Esophagus muscularis mucosa (tissue), 4 donors: ENCODE measurements around the gene GNB5. TPM values are rescaled to one million over a fixed set of nuclear protein-coding genes. Genes with fewer than 3 reads are reported as not detected.

Experiments used
- DNase-seq: peaks from one replicate; pipeline ENCODE4 v3.0.0-alpha.2; 2017; ENCODE audit errors: extremely low spot score
- H3K27ac ChIP-seq, 4 donors: fragments of 200-600 bp; sonication (generic); replicated peaks in 1 of 4; 1 replicate in 3 of 4; 2 replicates in 1 of 4; pipeline ENCODE4 v1.5.1; 2016 to 2019; ENCODE audit warnings: mild to moderate bottlenecking in 1 of 4
- H3K27me3 ChIP-seq, 4 donors: fragments of 200-600 bp; sonication (generic); one replicate each; pipeline versions ENCODE4 v1.5.1 to v1.6.0; 2016 to 2019
- H3K36me3 ChIP-seq, 4 donors: fragments of 200-600 bp; sonication (generic); one replicate each; pipeline ENCODE4 v1.5.1; 2016 to 2019
- H3K4me1 ChIP-seq, 4 donors: fragments of 200-600 bp; sonication (generic); one replicate each; pipeline ENCODE4 v1.5.1; 2016 to 2019
- H3K4me3 ChIP-seq, 4 donors: fragments of 200-600 bp; sonication (generic); 1 replicate in 2 of 4; 2 replicates in 2 of 4; pipeline ENCODE4 v1.5.1; 2016 to 2019; ENCODE audit warnings: mild to moderate bottlenecking in 4 of 4, moderate library complexity in 1 of 4
- H3K9me3 ChIP-seq, 4 donors: fragments of 200-600 bp; sonication (generic); 1 replicate in 3 of 4; 2 replicates in 1 of 4; pipeline ENCODE4 v1.5.1; 2016 to 2019
- CTCF ChIP-seq, 3 experiments: fragments of 200-600 bp in 2 of 3; fragments of 450-650 bp in 1 of 3; sonication (generic) in 2 of 3; IDR thresholded peaks; one replicate each; pipeline ENCODE4 v1.5.1; 2017 to 2019; ENCODE audit warnings: antibody characterized with exemption in 3 of 3, mild to moderate bottlenecking in 2 of 3, moderate library complexity in 1 of 3
- EP300 ChIP-seq: sonication (generic); formaldehyde crosslinking; IDR thresholded peaks from one replicate; pipeline ENCODE4 v1.6.1; 2017; ENCODE audit warnings: antibody characterized with exemption
- POLR2A ChIP-seq: fragments of 450-650 bp; IDR thresholded peaks from one replicate; pipeline ENCODE4 v1.6.1; 2017; ENCODE audit warnings: antibody characterized with exemption, moderate library complexity, mild to moderate bottlenecking, low read depth
- POLR2AphosphoS5 ChIP-seq, 2 donors: sonication (generic); formaldehyde crosslinking; IDR thresholded peaks; one replicate each; pipeline ENCODE4 v1.6.1; 2017; ENCODE audit warnings: antibody characterized with exemption in 2 of 2
- WGBS: methylation state at CpG from one replicate; pipeline ENCODE4 v1.1.5; 2018; 5-methylcytosine and 5-hydroxymethylcytosine counted together
- intact Hi-C: fragments of 100-400 bp; cut with DNase I; formaldehyde crosslinking; loops from one replicate; pipeline ENCODE4 v1.15.1; 2023
- total RNA-seq, 4 donors: library from RNA; depleted of rRNA; stranded (reverse); fragments of >200 nt; gene quantifications; one replicate each; pipeline versions ENCODE4 v1.1.0 to v1.2.1, GENCODE V29; 2016

The GNB5 gene
- total RNA-seq, 4 donors from 2014 or later = 26.7 to 50.1 (median 36.2) TPM

- intact Hi-C loops = no loop called here
- peaks cover 0 to 20% (median 18%) of the 10 kb centered on the region in 4 donors for H3K4me1 ChIP-seq
- H3K27ac ChIP-seq = no peak overlapping the region
- H3K9me3 ChIP-seq = no peaks in the 10 kb centered on the region
- TF ChIP-seq POLR2AphosphoS5 (IDR thresholded peaks at IDR 0.05) = no peak
- TF ChIP-seq POLR2A = no peak
- TF ChIP-seq EP300 = no peak
- TF ChIP-seq CTCF (IDR thresholded peaks at IDR 0.05) = no peak
- DNase-seq = no peak
- 81% methylated on average over 7 of the region's 10 CpGs for WGBS
- H3K36me3 ChIP-seq = peaks cover 3 to 53% (median 12%) of the 10 kb centered on the region in 4 donors
- H3K4me3 ChIP-seq = no peak overlapping the region
- H3K27me3 ChIP-seq = no peaks in the 10 kb centered on the region
Observed at GRCh38 chr15:52133510-52134220, 57.5 kb downstream of the GNB5 start.

GRCh38 chr15:52132066-52132465, 59.1 kb downstream of the GNB5 start:
- no peaks in the 10 kb centered on the region for H3K9me3 ChIP-seq
- DNase-seq = no peak
- intact Hi-C loops = no loop called here
- H3K27me3 ChIP-seq = no peaks in the 10 kb centered on the region
- TF ChIP-seq CTCF (IDR thresholded peaks at IDR 0.05) (no peak), POLR2A (no peak), POLR2AphosphoS5 (IDR thresholded peaks at IDR 0.05) (no peak), EP300 (no peak)
- H3K36me3 ChIP-seq = peaks cover 3 to 53% (median 12%) of the 10 kb centered on the region in 4 donors
- peaks cover 0 to 12% (median 10%) of the 10 kb centered on the region in 4 donors for H3K4me1 ChIP-seq
- H3K27ac ChIP-seq = no peak overlapping the region
- H3K4me3 ChIP-seq = no peak overlapping the region

GRCh38 chr15:52128568-52128967, 62.6 kb downstream of the GNB5 start:
- WGBS = 94% methylated on average over 3 of the region's 3 CpGs
- Histone ChIP-seq H3K27me3 (no peaks in the 10 kb centered on the region), H3K4me1 (no peaks in the 10 kb centered on the region), H3K4me3 (no peak overlapping the region), H3K9me3 (no peaks in the 10 kb centered on the region), H3K36me3 (peaks cover 3 to 53% (median 12%) of the 10 kb centered on the region in 4 donors), H3K27ac (no peak overlapping the region)
- DNase-seq = no peak
- intact Hi-C loops = no loop called here
- TF ChIP-seq CTCF (IDR thresholded peaks at IDR 0.05) (no peak), POLR2AphosphoS5 (IDR thresholded peaks at IDR 0.05) (no peak)

- Histone ChIP-seq H3K9me3 (no peaks in the 10 kb centered on the region), H3K4me1 (no peaks in the 10 kb centered on the region), H3K27me3 (no peaks in the 10 kb centered on the region), H3K4me3 (no peak overlapping the region), H3K27ac (no peak overlapping the region), H3K36me3 (peaks cover 0 to 28% (median 6%) of the 10 kb centered on the region in 4 donors)
- intact Hi-C loops = no loop called here
- no peak for DNase-seq
- WGBS = 96% methylated on average over 8 of the region's 11 CpGs
- TF ChIP-seq EP300 (no peak), CTCF (IDR thresholded peaks at IDR 0.05) (no peak), POLR2A (no peak), POLR2AphosphoS5 (IDR thresholded peaks at IDR 0.05) (no peak)
Observed at GRCh38 chr15:52124270-52124880, 66.8 kb downstream of the GNB5 start.
